Measurements from ENCODE around the gene STAT1. TPM values are rescaled to one million over a fixed set of nuclear protein-coding genes. Genes with fewer than 3 reads are reported as not detected.
A peak's percentile ranks its signal among the peaks of the same experiment; 100 is the strongest.

STAT1 gene
- total and polyA plus RNA-seq, 9 of the 15 experiments (the other 6 are each of a cell fraction or from before 2014, with no cell fraction given), result 8.7 to 34.4 (median 26.8) TPM

- no peak overlapping the region for H3K4me3 ChIP-seq
- FAIRE-seq (no peak), DNase-seq (ENCODE audit: extremely low read depth in 1 of 4, low spot score in 3 of 4) (no peak), ATAC-seq (no peak)
- H4K20me1 ChIP-seq (replicated peaks; ENCODE audit: control insufficient read depth, insufficient read depth, low read length), result no peaks in the 10 kb centered on the region
- CTCF ChIA-PET (ENCODE audit: low intra/inter-chr PET ratio), result no interaction called here
- H2AFZ ChIP-seq (ENCODE audit: low read depth, low read length), result no peak overlapping the region
- intact Hi-C loops (cut with micrococcal nuclease), result no loop called here
- no peaks in the 10 kb centered on the region for H3K4me1 ChIP-seq (replicated peaks in 1 of 2; ENCODE audit: control insufficient read depth in 2 of 2, insufficient read depth in 2 of 2, low read length in 2 of 2)
- POLR2A ChIA-PET, result no interaction called here
- H3K27me3 ChIP-seq (ENCODE audit: control insufficient read depth in 2 of 2, insufficient read depth in 2 of 2, low read length in 2 of 2), result no peaks in the 10 kb centered on the region
- H3K79me2 ChIP-seq (ENCODE audit: control insufficient read depth, insufficient read depth, low read length), result no peaks in the 10 kb centered on the region
- BruUV-seq (replicated peaks), result no TSS peak
- H3K36me3 ChIP-seq (ENCODE audit: control insufficient read depth, insufficient read depth, low read length), result peaks cover 56% of the 10 kb centered on the region
- H3K4me2 ChIP-seq (ENCODE audit: insufficient read depth, low read length), result no peak overlapping the region
- H3K9me1 ChIP-seq (ENCODE audit: control insufficient read depth, insufficient read depth, low read length), result no peaks in the 10 kb centered on the region
- no peak overlapping the region for H3K27ac ChIP-seq (ENCODE audit: extremely low read depth, low read depth, low read length)
- WGBS (ENCODE audit: insufficient coverage, low coverage, missing lambda C conversion rate), result 95% methylated on average over 2 of the region's 3 CpGs
- H3K9ac ChIP-seq (ENCODE audit: insufficient read depth in 1 of 2, low read depth in 2 of 2, low read length in 2 of 2), result no peak overlapping the region
- in situ Hi-C loops (cut with MboI), result no loop called here
- H3K9me3 ChIP-seq (replicated peaks; ENCODE audit: control insufficient read depth, insufficient read depth, low read depth, low read length), result no peaks in the 10 kb centered on the region
- no peak for TF ChIP-seq TGIF2 (CRISPR knock-in tag; IDR thresholded peaks at IDR 0.05)
- no peak for TF ChIP-seq RFX1 (IDR thresholded peaks at IDR 0.05)
- no peak for TF ChIP-seq SRSF3 (IDR thresholded peaks at IDR 0.05; ENCODE audit: insufficient read depth, low read length)
- peak; percentile 62 for TF ChIP-seq MAFK (IDR thresholded peaks at IDR 0.05; ENCODE audit: low read length)
- TF ChIP-seq ZNF449 (CRISPR knock-in tag; IDR thresholded peaks at IDR 0.05), result no peak
- TF ChIP-seq RUNX1 (IDR thresholded peaks at IDR 0.05; ENCODE audit: low read depth), result no peak
- TF ChIP-seq HEY1 (CRISPR knock-in tag; IDR thresholded peaks at IDR 0.05; ENCODE audit: borderline replicate concordance), result no peak
- TF ChIP-seq ZNF318 (IDR thresholded peaks at IDR 0.05; ENCODE audit: borderline replicate concordance in 1 of 2, low read depth in 1 of 2), result no peak
- no peak for TF ChIP-seq USF1 (CRISPR knock-in tag; IDR thresholded peaks at IDR 0.05)
- TF ChIP-seq STAT6 (CRISPR knock-in tag; IDR thresholded peaks at IDR 0.05), result no peak
These were observed 83.6 kb downstream of the STAT1 start for GRCh38 chr2:190930411-190930810.

All from K562 (cell line).